ENCODE measurements around the gene FBRSL1.

FBRSL1 gene

DNA sequence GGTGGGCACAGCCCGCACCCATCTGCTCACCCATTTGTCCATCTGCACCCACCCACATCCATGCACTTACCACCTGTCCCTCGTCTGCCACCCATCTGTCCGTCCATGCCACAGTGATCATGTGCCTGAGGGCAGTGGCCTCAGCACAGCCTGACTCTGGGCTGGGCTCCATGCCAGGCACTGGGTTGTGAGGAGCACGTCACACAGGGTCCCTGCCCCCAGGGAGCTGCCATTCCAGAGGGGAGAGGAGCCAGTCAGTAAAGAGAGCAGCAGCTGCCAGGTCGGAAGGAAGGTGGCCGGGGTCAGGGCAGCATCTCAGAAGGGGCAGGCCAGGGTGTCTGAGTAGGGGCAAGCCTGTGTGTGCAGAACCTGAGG lies 43.6 kb downstream of the FBRSL1 start:
- peaks cover 10% of the 10 kb centered on the region for H3K9me3 Mint-ChIP-seq
- H3K4me3 Mint-ChIP-seq: no peak overlapping the region
- no peaks in the 10 kb centered on the region for H3K36me3 Mint-ChIP-seq (ENCODE audit: low read depth)
- no peaks in the 10 kb centered on the region for H3K4me1 Mint-ChIP-seq (ENCODE audit: low read depth)
- no peak overlapping the region for H3K27ac Mint-ChIP-seq
- H3K27me3 Mint-ChIP-seq: no peaks in the 10 kb centered on the region

- Mint-ChIP-seq H3K4me1 (ENCODE audit: low read depth) (no peaks in the 10 kb centered on the region), H3K27me3 (no peaks in the 10 kb centered on the region), H3K36me3 (ENCODE audit: low read depth) (no peaks in the 10 kb centered on the region), H3K9me3 (peaks cover 10% of the 10 kb centered on the region), H3K4me3 (no peak overlapping the region), H3K27ac (no peak overlapping the region)
These were observed 44.1 kb downstream of the FBRSL1 start for GRCh38 chr12:132534076-132534475.

- Mint-ChIP-seq H3K36me3 (ENCODE audit: low read depth) (no peaks in the 10 kb centered on the region), H3K27ac (no peak overlapping the region), H3K27me3 (no peaks in the 10 kb centered on the region), H3K4me1 (ENCODE audit: low read depth) (no peaks in the 10 kb centered on the region), H3K9me3 (peaks cover 10% of the 10 kb centered on the region), H3K4me3 (no peak overlapping the region)
These were observed 45.1 kb downstream of the FBRSL1 start for GRCh38 chr12:132535019-132535418.

DNA sequence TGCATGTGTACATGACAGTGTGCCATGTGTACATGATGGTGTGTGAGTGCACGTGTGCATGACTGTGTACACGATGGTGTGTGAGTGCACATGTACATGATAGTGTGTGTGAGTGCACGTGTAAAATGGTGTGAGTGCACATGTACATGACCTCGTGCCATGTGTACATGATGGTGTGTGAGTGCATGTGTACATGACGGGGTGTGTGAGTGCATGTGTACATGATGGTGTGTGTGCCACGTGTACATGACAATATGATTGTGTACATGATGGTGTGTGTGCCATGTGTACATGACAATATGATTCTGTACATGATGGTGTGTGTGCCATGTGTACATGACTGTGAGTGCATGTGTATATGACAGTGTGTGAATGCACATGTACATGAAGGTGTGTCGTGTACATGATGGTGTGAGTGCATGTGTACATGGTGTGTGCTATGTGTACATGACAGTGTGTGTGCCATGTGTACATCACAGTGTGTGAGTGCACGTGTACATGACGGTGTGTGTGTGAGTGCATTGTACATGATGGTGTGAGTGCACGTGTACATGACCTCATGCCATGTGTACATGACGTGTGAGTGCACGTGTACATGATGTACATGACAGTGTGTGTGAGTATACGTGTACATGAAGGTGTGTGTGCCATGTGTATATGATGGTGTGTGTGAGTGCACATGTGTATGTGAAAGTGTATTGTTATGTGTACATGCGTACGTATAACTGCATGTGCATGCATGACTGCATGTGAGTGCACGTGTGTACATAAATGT lies 46.3 kb downstream of the FBRSL1 start:
- H3K27ac Mint-ChIP-seq: no peak overlapping the region
- H3K9me3 Mint-ChIP-seq: peaks cover 10% of the 10 kb centered on the region
- H3K27me3 Mint-ChIP-seq: no peaks in the 10 kb centered on the region
- no peaks in the 10 kb centered on the region for H3K36me3 Mint-ChIP-seq (ENCODE audit: low read depth)
- no peaks in the 10 kb centered on the region for H3K4me1 Mint-ChIP-seq (ENCODE audit: low read depth)
- no peak overlapping the region for H3K4me3 Mint-ChIP-seq

DNA sequence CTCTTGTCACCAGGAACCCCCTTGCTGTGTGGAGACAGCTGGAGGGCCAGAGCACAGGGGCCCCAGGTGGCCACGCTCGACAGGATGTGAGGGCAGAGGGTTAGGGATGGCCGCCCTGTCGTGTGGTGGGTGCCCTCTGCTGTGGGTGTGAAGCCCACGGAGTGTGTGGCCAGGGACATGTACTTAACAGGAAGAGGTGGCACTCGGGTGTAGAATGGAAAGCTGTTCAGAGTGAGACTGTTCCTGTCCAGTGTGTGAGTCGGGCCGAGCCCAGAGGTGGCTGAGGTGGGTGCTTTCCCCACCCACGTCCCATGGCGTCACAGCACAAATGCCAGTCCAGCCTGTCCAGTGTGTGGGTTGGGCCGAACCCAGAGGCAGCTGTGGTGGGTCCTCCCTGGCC lies 47.1 kb downstream of the FBRSL1 start:
- Mint-ChIP-seq H3K27me3 (no peaks in the 10 kb centered on the region), H3K9me3 (peaks cover 10% of the 10 kb centered on the region), H3K27ac (no peak overlapping the region), H3K4me3 (no peak overlapping the region), H3K4me1 (ENCODE audit: low read depth) (no peaks in the 10 kb centered on the region), H3K36me3 (ENCODE audit: low read depth) (no peaks in the 10 kb centered on the region)

GRCh38 chr12:132537836-132538662 lies 48.1 kb downstream of the FBRSL1 start:
- H3K9me3 Mint-ChIP-seq: peaks cover 10% of the 10 kb centered on the region
- H3K4me1 Mint-ChIP-seq (ENCODE audit: low read depth): no peaks in the 10 kb centered on the region
- no peaks in the 10 kb centered on the region for H3K27me3 Mint-ChIP-seq
- no peaks in the 10 kb centered on the region for H3K36me3 Mint-ChIP-seq (ENCODE audit: low read depth)
- H3K4me3 Mint-ChIP-seq: no peak overlapping the region
- H3K27ac Mint-ChIP-seq: no peak overlapping the region

DNA sequence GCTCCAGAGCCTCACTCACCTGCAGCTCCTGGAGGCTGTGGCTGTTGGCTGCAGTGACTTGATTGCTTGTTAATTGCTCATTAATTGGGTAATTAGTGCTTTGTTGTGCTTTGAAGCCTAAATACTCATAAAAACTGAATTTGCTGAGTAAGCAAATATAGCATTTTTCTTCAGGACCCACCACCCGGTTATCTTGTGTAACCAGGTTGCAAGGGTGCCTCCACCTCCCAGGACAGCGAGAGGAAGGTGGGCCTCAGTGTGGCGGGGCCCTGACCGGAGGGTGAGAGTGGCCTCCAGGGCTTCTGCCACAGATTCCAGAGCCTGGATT lies 48.7 kb downstream of the FBRSL1 start:
- Mint-ChIP-seq H3K4me3 (no peak overlapping the region), H3K27me3 (no peaks in the 10 kb centered on the region), H3K27ac (no peak overlapping the region), H3K9me3 (peaks cover 10% of the 10 kb centered on the region), H3K4me1 (ENCODE audit: low read depth) (no peaks in the 10 kb centered on the region), H3K36me3 (ENCODE audit: low read depth) (no peaks in the 10 kb centered on the region)

DNA sequence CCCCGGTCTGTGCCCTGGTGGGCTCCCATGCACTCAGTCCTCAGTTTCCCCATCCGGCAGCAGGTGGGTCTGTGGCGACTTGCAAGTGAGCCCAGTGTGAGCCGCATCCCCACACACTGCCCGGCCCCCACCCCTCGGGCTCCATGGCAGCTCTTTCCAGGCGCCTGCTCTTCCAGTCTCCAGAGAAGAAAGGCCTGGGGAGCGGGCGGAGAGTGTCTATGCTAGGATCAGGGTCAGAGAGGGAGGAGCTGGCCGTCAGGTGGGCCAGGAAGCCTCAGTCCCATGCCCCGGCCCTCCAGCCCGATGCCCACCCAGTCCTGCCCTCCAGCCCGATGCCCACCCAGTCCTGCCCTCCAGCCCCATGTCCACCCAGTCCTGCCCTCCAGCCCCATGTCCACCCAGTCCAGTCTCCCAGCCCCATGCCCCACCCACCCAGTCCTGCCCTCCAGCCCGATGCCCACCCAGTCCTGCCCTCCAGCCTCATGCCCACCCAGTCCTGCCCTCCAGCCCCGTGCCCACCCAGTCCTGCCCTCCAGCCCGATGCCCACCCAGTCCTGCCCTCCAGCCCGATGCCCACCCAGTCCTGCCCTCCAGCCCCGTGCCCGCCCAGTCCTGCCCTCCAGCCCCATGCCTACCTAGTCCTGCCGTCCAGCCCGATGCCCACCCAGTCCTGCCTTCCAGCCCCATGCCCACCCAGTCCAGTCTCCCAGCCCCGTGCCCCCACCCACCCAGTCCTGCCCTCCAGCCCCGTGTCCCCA lies 49.2 kb downstream of the FBRSL1 start:
- peaks cover 10% of the 10 kb centered on the region for H3K9me3 Mint-ChIP-seq
- H3K4me3 Mint-ChIP-seq: no peak overlapping the region
- no peaks in the 10 kb centered on the region for H3K27me3 Mint-ChIP-seq
- no peaks in the 10 kb centered on the region for H3K4me1 Mint-ChIP-seq (ENCODE audit: low read depth)
- H3K27ac Mint-ChIP-seq: no peak overlapping the region
- H3K36me3 Mint-ChIP-seq (ENCODE audit: low read depth): no peaks in the 10 kb centered on the region

DNA sequence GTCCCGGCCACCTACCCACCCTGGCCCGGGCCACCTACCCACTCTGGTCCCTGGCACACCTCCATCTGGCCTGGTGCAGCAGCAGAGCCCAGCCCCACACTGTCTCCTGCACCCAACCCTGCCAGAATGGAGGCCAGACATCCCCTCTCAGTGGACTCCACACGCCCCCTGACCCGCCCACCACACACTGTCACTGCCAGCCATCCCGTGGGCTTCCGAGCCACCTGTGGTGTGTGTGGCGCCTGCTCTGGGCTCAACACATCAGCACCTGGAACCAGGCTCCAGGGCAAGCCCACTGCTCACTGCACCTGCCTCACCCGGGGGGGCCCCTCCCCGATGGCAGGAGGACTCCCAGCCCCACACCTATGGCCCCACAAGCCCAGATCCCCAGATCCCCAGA lies 50.5 kb downstream of the FBRSL1 start:
- no peaks in the 10 kb centered on the region for H3K36me3 Mint-ChIP-seq (ENCODE audit: low read depth)
- H3K4me1 Mint-ChIP-seq (ENCODE audit: low read depth): no peaks in the 10 kb centered on the region
- H3K27ac Mint-ChIP-seq: no peak overlapping the region
- H3K9me3 Mint-ChIP-seq: peaks cover 10% of the 10 kb centered on the region
- no peak overlapping the region for H3K4me3 Mint-ChIP-seq
- no peaks in the 10 kb centered on the region for H3K27me3 Mint-ChIP-seq

DNA sequence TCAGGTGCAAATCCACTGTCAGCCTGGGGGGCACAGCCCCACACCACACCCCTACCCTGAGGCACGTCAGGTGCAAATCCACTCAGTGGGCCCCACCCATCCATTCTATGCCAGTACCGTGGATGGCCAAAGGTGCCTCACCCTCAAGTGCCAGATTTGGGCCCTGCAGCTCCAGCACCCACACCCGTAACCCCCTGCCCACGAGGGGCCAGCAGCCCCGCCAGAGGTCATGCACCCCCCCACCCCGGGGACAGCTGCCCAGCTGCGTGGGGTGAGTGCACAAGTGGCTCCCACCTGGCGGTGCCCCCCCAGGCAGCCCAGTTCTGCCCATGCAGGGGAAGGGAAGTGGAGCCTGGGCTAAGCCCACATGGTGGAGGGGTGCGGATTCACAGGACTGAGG lies 51.2 kb downstream of the FBRSL1 start:
- H3K27ac Mint-ChIP-seq: no peak overlapping the region
- H3K9me3 Mint-ChIP-seq: peaks cover 4% of the 10 kb centered on the region
- no peaks in the 10 kb centered on the region for H3K4me1 Mint-ChIP-seq (ENCODE audit: low read depth)
- H3K27me3 Mint-ChIP-seq: no peaks in the 10 kb centered on the region
- H3K4me3 Mint-ChIP-seq: no peak overlapping the region
- no peaks in the 10 kb centered on the region for H3K36me3 Mint-ChIP-seq (ENCODE audit: low read depth)

DNA sequence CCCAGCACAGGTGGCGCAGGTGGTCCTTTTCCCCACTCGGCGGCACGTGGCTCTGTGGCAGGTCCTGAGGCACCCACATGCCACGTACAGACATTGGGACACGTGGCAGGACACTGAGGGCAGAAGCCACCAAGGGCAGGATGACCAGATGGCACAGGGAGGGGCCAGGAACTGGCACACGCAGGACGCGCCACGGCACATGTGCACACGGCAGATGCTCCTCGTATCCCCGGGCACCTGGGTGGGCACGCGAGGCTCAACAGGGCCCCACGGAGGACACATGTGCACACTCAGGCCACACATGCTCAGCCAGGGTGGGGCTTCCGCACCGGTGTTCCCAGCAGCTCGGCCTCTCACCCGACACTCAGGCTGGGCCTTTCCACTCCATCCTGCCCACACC lies 52.0 kb downstream of the FBRSL1 start:
- Mint-ChIP-seq H3K9me3 (no peaks in the 10 kb centered on the region), H3K4me3 (no peak overlapping the region), H3K4me1 (ENCODE audit: low read depth) (no peaks in the 10 kb centered on the region), H3K36me3 (ENCODE audit: low read depth) (no peaks in the 10 kb centered on the region), H3K27me3 (no peaks in the 10 kb centered on the region), H3K27ac (no peak overlapping the region)

DNA sequence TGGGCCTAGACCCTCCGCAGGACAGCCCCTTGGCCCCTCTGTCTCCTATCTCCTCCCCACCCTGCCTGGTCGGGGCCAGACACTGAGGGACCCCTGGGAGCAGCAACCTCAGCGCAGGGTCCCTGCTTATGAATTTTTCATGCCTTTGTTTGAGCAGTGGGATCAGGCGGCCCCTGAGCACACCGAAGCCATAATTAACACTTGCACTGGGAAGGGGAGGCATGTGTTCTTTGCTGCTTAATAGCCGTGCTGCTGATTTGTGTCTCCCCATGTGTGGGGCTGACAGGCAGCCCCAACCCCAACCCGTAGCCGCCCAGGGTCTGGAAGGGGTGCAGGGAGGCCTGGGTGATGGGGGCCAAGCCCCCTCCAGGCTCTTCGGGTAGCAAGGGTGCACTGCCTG lies 52.7 kb downstream of the FBRSL1 start:
- Mint-ChIP-seq H3K27me3 (no peaks in the 10 kb centered on the region), H3K4me1 (ENCODE audit: low read depth) (no peaks in the 10 kb centered on the region), H3K9me3 (no peaks in the 10 kb centered on the region), H3K4me3 (no peak overlapping the region), H3K27ac (no peak overlapping the region), H3K36me3 (ENCODE audit: low read depth) (no peaks in the 10 kb centered on the region)

DNA sequence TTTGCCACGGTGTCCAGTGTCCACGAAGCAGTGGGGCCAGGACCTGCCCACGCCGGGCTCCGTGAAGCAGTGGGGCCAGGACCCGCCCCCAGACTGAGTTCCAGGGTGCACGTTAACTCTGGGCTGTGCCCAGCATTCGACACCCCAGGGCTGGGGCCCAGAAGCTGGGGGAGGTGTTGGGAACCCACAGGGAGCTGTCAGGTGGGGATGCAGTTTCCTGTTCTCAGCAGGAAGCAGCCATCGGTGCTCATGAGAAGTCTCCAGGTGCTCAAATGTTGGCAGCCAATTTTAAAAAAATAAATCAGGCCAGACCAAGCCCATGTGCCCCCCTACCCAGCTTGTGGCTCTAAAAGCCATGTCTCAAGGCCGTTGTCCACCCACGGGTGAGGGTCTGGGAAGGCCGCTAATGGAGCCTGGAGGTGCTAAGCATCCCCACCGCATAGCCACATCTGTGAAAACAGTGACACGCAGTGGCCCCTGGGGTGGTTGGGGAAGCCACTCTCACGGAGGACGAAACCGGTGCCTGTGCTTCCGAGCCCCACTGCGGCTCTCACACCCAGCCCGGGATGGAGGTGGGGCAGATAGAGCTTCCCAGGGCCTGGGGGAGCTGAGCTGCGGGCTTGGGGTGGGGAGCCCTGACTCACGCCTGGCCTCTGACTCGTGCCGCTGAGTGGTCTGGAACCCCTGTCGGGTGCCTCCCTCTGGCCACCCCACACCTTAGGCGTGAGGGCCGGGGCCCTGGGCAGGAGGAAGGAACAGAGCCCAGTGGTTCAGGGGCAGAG lies 53.5 kb downstream of the FBRSL1 start:
- no peaks in the 10 kb centered on the region for H3K27me3 Mint-ChIP-seq
- H3K4me1 Mint-ChIP-seq (ENCODE audit: low read depth): no peaks in the 10 kb centered on the region
- H3K4me3 Mint-ChIP-seq: no peak overlapping the region
- H3K27ac Mint-ChIP-seq: no peak overlapping the region
- no peaks in the 10 kb centered on the region for H3K9me3 Mint-ChIP-seq
- no peaks in the 10 kb centered on the region for H3K36me3 Mint-ChIP-seq (ENCODE audit: low read depth)

GRCh38 chr12:132544080-132544397 lies 54.1 kb downstream of the FBRSL1 start:
- H3K4me3 Mint-ChIP-seq: no peak overlapping the region
- no peaks in the 10 kb centered on the region for H3K36me3 Mint-ChIP-seq (ENCODE audit: low read depth)
- H3K4me1 Mint-ChIP-seq (ENCODE audit: low read depth): no peaks in the 10 kb centered on the region
- no peaks in the 10 kb centered on the region for H3K27me3 Mint-ChIP-seq
- no peak overlapping the region for H3K27ac Mint-ChIP-seq
- no peaks in the 10 kb centered on the region for H3K9me3 Mint-ChIP-seq

DNA sequence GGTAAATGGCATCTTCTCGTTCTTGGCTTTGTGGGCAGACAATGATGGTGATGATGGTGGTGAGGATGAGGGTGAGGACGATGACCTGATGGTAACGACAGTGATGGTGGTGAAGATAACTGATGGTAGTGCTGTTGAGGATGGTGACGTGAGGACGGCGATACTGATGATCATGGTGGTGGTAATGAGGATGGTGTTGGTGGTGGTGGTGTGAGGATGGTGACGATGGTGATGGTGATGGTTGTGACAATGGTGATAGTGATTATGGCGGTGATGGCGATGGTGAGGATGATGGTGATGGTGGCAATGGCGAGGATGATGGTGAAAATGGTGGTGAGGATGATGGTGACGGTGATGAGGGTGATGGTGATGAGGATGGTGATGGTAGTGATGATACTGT lies 54.5 kb downstream of the FBRSL1 start:
- Mint-ChIP-seq H3K9me3 (no peaks in the 10 kb centered on the region), H3K36me3 (ENCODE audit: low read depth) (no peaks in the 10 kb centered on the region), H3K4me3 (no peak overlapping the region), H3K27me3 (no peaks in the 10 kb centered on the region), H3K4me1 (ENCODE audit: low read depth) (no peaks in the 10 kb centered on the region), H3K27ac (no peak overlapping the region)
